HepG2 (cell line): ENCODE data around the gene DUSP21.

ENCODE experiments used
- ARNTL ChIP-seq: sonication (generic); formaldehyde crosslinking; IDR thresholded peaks from 2 replicates; pipeline ENCODE4 v1.4.0; 2020; ENCODE audit warnings: mild to moderate bottlenecking, missing genetic modification reagents
- CHD4 ChIP-seq: fragments of 200-600 bp; sonication (generic); IDR thresholded peaks from 2 replicates; pipeline ENCODE4 v1.7.0; 2017; ENCODE audit warnings: mild to moderate bottlenecking, low read length, borderline replicate concordance
- CTCF ChIP-seq: sonication (generic); formaldehyde crosslinking; IDR thresholded peaks from 2 replicates; pipeline ENCODE4 v1.5.0; 2020; ENCODE audit warnings: mild to moderate bottlenecking, missing genetic modification reagents, moderate library complexity
- EP300 ChIP-seq, 3 experiments: sonication (generic) in 1 of 3; formaldehyde crosslinking in 1 of 3; IDR thresholded peaks; 2 replicates each; pipeline versions ENCODE4 v1.5.1 to v1.6.1; 2011 to 2020; ENCODE audit warnings: low read depth in 2 of 3, low read length in 2 of 3, borderline replicate concordance in 1 of 3, improper control_type of control experiment in 1 of 3, mild to moderate bottlenecking in 1 of 3, missing genetic modification reagents in 1 of 3, moderate library complexity in 1 of 3
- FOXJ3 ChIP-seq: sonication (generic); formaldehyde crosslinking; IDR thresholded peaks from 2 replicates; pipeline ENCODE4 v1.4.0; 2020; ENCODE audit warnings: missing genetic modification reagents, mild to moderate bottlenecking, borderline replicate concordance
- KLF15 ChIP-seq: sonication (generic); formaldehyde crosslinking; IDR thresholded peaks from 2 replicates; pipeline ENCODE4 v1.8.1; 2023; ENCODE audit warnings: borderline replicate concordance, mild to moderate bottlenecking, inconsistent platforms, missing genetic modification reagents, mixed read lengths
- MBNL3 ChIP-seq: fragments of 250-450 bp; sonication (Bioruptor Pico); conservative IDR thresholded peaks from 2 replicates; pipeline ENCODE4 v1.8.0; 2022; ENCODE audit warnings: mild to moderate bottlenecking, inconsistent platforms
- NFIC ChIP-seq: IDR thresholded peaks from 2 replicates; pipeline ENCODE4 v1.6.1; 2012; ENCODE audit warnings: mild to moderate bottlenecking, low read length, inconsistent platforms
- RBM22 ChIP-seq: fragments of 200-400 bp; formaldehyde crosslinking; optimal IDR thresholded peaks from 2 replicates; pipeline ENCODE3; 2017; ENCODE audit warnings: mild to moderate bottlenecking, low read length, moderate library complexity
- SATB2 ChIP-seq: sonication (generic); formaldehyde crosslinking; IDR thresholded peaks from 2 replicates; pipeline ENCODE4 v1.5.0; 2020; ENCODE audit warnings: missing genetic modification reagents
- ZBTB49 ChIP-seq: sonication (generic); formaldehyde crosslinking; IDR thresholded peaks from 2 replicates; pipeline ENCODE4 v1.4.0; 2020; ENCODE audit warnings: missing genetic modification reagents, borderline replicate concordance
- ZNF207 ChIP-seq: fragments of 450-650 bp; IDR thresholded peaks from 2 replicates; pipeline ENCODE4 v1.6.1; 2016; ENCODE audit warnings: antibody characterized with exemption, borderline replicate concordance
- TF ChIP-seq, protein P1 (sequence below): sonication (generic); formaldehyde crosslinking; IDR thresholded peaks from 2 replicates; pipeline ENCODE4 v1.4.0; 2020; ENCODE audit warnings: missing genetic modification reagents

- TF ChIP-seq ZBTB49 (CRISPR knock-in tag) = no peak
- TF ChIP-seq, protein P1, sequence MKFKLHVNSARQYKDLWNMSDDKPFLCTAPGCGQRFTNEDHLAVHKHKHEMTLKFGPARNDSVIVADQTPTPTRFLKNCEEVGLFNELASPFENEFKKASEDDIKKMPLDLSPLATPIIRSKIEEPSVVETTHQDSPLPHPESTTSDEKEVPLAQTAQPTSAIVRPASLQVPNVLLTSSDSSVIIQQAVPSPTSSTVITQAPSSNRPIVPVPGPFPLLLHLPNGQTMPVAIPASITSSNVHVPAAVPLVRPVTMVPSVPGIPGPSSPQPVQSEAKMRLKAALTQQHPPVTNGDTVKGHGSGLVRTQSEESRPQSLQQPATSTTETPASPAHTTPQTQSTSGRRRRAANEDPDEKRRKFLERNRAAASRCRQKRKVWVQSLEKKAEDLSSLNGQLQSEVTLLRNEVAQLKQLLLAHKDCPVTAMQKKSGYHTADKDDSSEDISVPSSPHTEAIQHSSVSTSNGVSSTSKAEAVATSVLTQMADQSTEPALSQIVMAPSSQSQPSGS (CRISPR knock-in tag) = no peak
- no peak for TF ChIP-seq EP300 (IDR thresholded peaks at IDR 0.05; ENCODE audit: low read depth in 2 of 2, low read length in 2 of 2)
- TF ChIP-seq EP300 (CRISPR knock-in tag; IDR thresholded peaks at IDR 0.05; ENCODE audit: borderline replicate concordance) = no peak
- TF ChIP-seq RBM22 = no peak
- no peak for TF ChIP-seq SATB2 (CRISPR knock-in tag)
- no peak for TF ChIP-seq CHD4
- TF ChIP-seq ZNF207 = no peak
- TF ChIP-seq ARNTL = no peak
- TF ChIP-seq CTCF (CRISPR knock-in tag) = no peak
- no peak for TF ChIP-seq MBNL3 (CRISPR knock-in tag)
- no peak for TF ChIP-seq NFIC
- no peak for TF ChIP-seq FOXJ3 (CRISPR knock-in tag)
- TF ChIP-seq KLF15 (CRISPR knock-in tag) = no peak
Observed at GRCh38 chrX:44890247-44890646, 46.4 kb downstream of the DUSP21 start.
